ENCODE data around the gene CAPN15.

DNA sequence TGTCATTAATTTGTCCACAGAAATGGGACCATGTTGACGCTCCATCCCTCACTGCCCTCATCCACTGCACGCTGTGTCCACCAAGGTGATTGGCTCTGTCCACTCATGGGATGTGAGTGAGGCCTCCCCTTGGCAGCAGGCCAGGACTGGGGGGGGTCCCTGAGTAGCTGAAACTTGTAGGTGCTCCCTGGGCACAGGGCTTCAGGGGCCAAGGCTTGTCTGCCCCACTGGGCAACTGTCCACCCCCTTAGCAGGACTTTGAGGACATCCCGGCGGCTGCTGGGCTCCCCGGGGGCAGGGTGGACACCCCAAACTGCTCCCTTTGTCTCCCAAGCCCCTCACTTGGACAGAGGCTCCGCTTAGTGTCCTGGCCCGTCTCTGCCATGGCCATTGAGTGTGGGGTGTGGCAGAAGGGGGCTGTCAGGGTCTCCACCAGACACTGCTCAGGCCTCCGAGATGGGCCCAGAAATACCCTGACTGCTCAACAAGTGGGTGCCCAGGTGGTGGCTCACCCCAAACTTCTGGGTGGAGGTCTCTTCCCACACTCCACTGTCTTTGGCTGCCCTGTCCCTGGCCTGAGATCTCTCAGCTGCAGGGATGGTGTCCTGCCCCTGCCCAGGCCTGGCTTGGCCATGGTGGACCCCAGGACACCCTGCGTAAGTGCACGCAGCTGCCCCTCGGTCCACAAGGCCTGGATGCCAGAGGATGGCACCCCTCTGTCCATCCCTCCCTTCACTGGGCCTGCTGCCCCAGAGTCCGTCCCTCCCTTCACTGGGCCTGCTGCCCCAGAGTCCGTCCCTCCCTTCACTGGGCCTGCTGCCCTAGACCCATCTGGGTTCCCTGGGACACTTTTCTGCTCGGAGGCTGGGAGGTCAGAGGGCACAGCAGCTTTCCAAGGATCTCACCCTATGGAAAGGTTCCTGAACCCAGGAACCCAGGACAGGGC lies 59.4 kb downstream of the CAPN15 start:
- TF ChIP-seq, protein P1, sequence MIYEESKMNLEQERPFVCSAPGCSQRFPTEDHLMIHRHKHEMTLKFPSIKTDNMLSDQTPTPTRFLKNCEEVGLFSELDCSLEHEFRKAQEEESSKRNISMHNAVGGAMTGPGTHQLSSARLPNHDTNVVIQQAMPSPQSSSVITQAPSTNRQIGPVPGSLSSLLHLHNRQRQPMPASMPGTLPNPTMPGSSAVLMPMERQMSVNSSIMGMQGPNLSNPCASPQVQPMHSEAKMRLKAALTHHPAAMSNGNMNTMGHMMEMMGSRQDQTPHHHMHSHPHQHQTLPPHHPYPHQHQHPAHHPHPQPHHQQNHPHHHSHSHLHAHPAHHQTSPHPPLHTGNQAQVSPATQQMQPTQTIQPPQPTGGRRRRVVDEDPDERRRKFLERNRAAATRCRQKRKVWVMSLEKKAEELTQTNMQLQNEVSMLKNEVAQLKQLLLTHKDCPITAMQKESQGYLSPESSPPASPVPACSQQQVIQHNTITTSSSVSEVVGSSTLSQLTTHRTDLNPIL (CRISPR knock-in tag; IDR thresholded peaks at IDR 0.05; ENCODE audit: low read depth): no peak
- TF ChIP-seq, protein P2, sequence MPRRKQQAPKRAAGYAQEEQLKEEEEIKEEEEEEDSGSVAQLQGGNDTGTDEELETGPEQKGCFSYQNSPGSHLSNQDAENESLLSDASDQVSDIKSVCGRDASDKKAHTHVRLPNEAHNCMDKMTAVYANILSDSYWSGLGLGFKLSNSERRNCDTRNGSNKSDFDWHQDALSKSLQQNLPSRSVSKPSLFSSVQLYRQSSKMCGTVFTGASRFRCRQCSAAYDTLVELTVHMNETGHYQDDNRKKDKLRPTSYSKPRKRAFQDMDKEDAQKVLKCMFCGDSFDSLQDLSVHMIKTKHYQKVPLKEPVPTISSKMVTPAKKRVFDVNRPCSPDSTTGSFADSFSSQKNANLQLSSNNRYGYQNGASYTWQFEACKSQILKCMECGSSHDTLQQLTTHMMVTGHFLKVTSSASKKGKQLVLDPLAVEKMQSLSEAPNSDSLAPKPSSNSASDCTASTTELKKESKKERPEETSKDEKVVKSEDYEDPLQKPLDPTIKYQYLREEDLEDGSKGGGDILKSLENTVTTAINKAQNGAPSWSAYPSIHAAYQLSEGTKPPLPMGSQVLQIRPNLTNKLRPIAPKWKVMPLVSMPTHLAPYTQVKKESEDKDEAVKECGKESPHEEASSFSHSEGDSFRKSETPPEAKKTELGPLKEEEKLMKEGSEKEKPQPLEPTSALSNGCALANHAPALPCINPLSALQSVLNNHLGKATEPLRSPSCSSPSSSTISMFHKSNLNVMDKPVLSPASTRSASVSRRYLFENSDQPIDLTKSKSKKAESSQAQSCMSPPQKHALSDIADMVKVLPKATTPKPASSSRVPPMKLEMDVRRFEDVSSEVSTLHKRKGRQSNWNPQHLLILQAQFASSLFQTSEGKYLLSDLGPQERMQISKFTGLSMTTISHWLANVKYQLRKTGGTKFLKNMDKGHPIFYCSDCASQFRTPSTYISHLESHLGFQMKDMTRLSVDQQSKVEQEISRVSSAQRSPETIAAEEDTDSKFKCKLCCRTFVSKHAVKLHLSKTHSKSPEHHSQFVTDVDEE (CRISPR knock-in tag; IDR thresholded peaks at IDR 0.05): no peak
- TF ChIP-seq PPARA (CRISPR knock-in tag; IDR thresholded peaks at IDR 0.05; ENCODE audit: borderline replicate concordance) (no peak), TOX (CRISPR knock-in tag; IDR thresholded peaks at IDR 0.05; ENCODE audit: borderline replicate concordance) (no peak), ZNF70 (CRISPR knock-in tag; IDR thresholded peaks at IDR 0.05) (no peak), TCF4 (CRISPR knock-in tag; IDR thresholded peaks at IDR 0.05; ENCODE audit: borderline replicate concordance) (no peak), ARNTL (CRISPR knock-in tag; IDR thresholded peaks at IDR 0.05; ENCODE audit: borderline replicate concordance, low read depth) (no peak), RARB (CRISPR knock-in tag; IDR thresholded peaks at IDR 0.05) (no peak), BACH2 (CRISPR knock-in tag; IDR thresholded peaks at IDR 0.05; ENCODE audit: borderline replicate concordance) (no peak), ZNF565 (CRISPR knock-in tag; conservative IDR thresholded peaks at IDR 0.05; ENCODE audit: low read depth) (no peak)
- TF ChIP-seq, protein P3, sequence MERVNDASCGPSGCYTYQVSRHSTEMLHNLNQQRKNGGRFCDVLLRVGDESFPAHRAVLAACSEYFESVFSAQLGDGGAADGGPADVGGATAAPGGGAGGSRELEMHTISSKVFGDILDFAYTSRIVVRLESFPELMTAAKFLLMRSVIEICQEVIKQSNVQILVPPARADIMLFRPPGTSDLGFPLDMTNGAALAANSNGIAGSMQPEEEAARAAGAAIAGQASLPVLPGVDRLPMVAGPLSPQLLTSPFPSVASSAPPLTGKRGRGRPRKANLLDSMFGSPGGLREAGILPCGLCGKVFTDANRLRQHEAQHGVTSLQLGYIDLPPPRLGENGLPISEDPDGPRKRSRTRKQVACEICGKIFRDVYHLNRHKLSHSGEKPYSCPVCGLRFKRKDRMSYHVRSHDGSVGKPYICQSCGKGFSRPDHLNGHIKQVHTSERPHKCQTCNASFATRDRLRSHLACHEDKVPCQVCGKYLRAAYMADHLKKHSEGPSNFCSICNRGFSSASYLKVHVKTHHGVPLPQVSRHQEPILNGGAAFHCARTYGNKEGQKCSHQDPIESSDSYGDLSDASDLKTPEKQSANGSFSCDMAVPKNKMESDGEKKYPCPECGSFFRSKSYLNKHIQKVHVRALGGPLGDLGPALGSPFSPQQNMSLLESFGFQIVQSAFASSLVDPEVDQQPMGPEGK (CRISPR knock-in tag; IDR thresholded peaks at IDR 0.05; ENCODE audit: borderline replicate concordance): no peak
- TF ChIP-seq, protein P4, sequence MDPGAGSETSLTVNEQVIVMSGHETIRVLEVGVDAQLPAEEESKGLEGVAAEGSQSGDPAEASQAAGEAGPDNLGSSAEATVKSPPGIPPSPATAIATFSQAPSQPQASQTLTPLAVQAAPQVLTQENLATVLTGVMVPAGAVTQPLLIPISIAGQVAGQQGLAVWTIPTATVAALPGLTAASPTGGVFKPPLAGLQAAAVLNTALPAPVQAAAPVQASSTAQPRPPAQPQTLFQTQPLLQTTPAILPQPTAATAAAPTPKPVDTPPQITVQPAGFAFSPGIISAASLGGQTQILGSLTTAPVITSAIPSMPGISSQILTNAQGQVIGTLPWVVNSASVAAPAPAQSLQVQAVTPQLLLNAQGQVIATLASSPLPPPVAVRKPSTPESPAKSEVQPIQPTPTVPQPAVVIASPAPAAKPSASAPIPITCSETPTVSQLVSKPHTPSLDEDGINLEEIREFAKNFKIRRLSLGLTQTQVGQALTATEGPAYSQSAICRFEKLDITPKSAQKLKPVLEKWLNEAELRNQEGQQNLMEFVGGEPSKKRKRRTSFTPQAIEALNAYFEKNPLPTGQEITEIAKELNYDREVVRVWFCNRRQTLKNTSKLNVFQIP (CRISPR knock-in tag; IDR thresholded peaks at IDR 0.05; ENCODE audit: borderline replicate concordance, low read depth): no peak
